GM18517 (cell line): ENCODE measurements around the gene SPOCK3.
"Not testable (repeated sequence)": the region's sequence is repeated elsewhere in the genome, so short reads cannot be mapped to it uniquely, and the experiment has no call there.

Experiments used
- ATAC-seq: cut with Tn5 transposase; IDR thresholded peaks from one replicate; pipeline ENCODE4 v1.9.1; 2021; ENCODE audit warnings: mild to moderate bottlenecking, moderate library complexity; ENCODE audit not compliant: unreplicated experiment

The SPOCK3 gene

GRCh38 chr4:166827629-166828028 is 406.7 kb downstream of the SPOCK3 start:
- no peak for ATAC-seq

- no peak for ATAC-seq
These were observed 407.1 kb downstream of the SPOCK3 start for GRCh38 chr4:166827167-166827566.

GRCh38 chr4:166823848-166824247 is 410.4 kb downstream of the SPOCK3 start:
- no peak for ATAC-seq

- no peak for ATAC-seq
These were observed 411.2 kb downstream of the SPOCK3 start for GRCh38 chr4:166823126-166823525.

- ATAC-seq: no peak
These were observed 411.9 kb downstream of the SPOCK3 start for GRCh38 chr4:166822386-166822785.

GRCh38 chr4:166816890-166817289 is 417.4 kb downstream of the SPOCK3 start:
- no peak for ATAC-seq

GRCh38 chr4:166808380-166808779 is 425.9 kb downstream of the SPOCK3 start:
- ATAC-seq: no peak

- no peak for ATAC-seq
These were observed 431.9 kb downstream of the SPOCK3 start for GRCh38 chr4:166802346-166802745.

- no peak for ATAC-seq
These were observed 436.2 kb downstream of the SPOCK3 start for GRCh38 chr4:166798126-166798525.

- no peak for ATAC-seq
These were observed 456.5 kb downstream of the SPOCK3 start for GRCh38 chr4:166777760-166778159.

GRCh38 chr4:166763018-166763417 is 471.3 kb downstream of the SPOCK3 start:
- ATAC-seq: no peak

- ATAC-seq: no peak
These were observed 492.6 kb downstream of the SPOCK3 start for GRCh38 chr4:166741742-166742141.

GRCh38 chr4:166739215-166739614 is 495.1 kb downstream of the SPOCK3 start:
- not testable (repeated sequence) for ATAC-seq

GRCh38 chr4:166737430-166737829 is 496.9 kb downstream of the SPOCK3 start:
- no peak for ATAC-seq

- no peak for ATAC-seq
These were observed 498.7 kb downstream of the SPOCK3 start for GRCh38 chr4:166735553-166735952.

- no peak for ATAC-seq
These were observed 499.5 kb downstream of the SPOCK3 start for GRCh38 chr4:166734797-166735196.

GRCh38 chr4:166733686-166734085 is 500.6 kb downstream of the SPOCK3 start:
- no peak for ATAC-seq

- no peak for ATAC-seq
These were observed 507.5 kb downstream of the SPOCK3 start for GRCh38 chr4:166726832-166727231.

GRCh38 chr4:166724369-166724768 is 509.9 kb downstream of the SPOCK3 start:
- no peak for ATAC-seq

- no peak for ATAC-seq
These were observed 510.7 kb downstream of the SPOCK3 start for GRCh38 chr4:166723532-166724140.

- ATAC-seq: not testable (repeated sequence)
These were observed 518.3 kb downstream of the SPOCK3 start for GRCh38 chr4:166715748-166716713.

- ATAC-seq: no peak
These were observed 533.7 kb downstream of the SPOCK3 start for GRCh38 chr4:166700592-166700991.
